Progenitor cell of endocrine pancreas (in vitro differentiated cells): ENCODE data around the gene MSANTD1. TPM values are rescaled to one million over a fixed set of nuclear protein-coding genes. Genes with fewer than 3 reads are reported as not detected.

Source experiments
- DNase-seq: peaks from one replicate; pipeline ENCODE4 v3.0.0; 2021; ENCODE audit warnings: low spot score; ENCODE audit not compliant: unreplicated experiment
- H3K27ac Mint-ChIP-seq: 2 replicates; pipeline ENCODE4 v1.8.0; 2021; ENCODE audit warnings: mild to moderate bottlenecking, moderate library complexity, mixed read lengths
- H3K27me3 Mint-ChIP-seq: 2 replicates; pipeline ENCODE4 v1.8.0; 2021; ENCODE audit warnings: mixed read lengths
- H3K36me3 Mint-ChIP-seq: 2 replicates; pipeline ENCODE4 v1.8.0; 2022; ENCODE audit warnings: mixed read lengths; ENCODE audit not compliant: insufficient read depth
- H3K4me1 Mint-ChIP-seq: 2 replicates; pipeline ENCODE4 v1.8.0; 2021; ENCODE audit warnings: low read depth, mixed read lengths
- H3K4me3 Mint-ChIP-seq: 2 replicates; pipeline ENCODE4 v1.8.0; 2021; ENCODE audit warnings: low read depth, mild to moderate bottlenecking, moderate library complexity, mixed read lengths
- H3K9me3 Mint-ChIP-seq: 2 replicates; pipeline ENCODE4 v1.8.0; 2021; ENCODE audit warnings: low read depth, mixed read lengths
- total RNA-seq: library from RNA; stranded (reverse); gene quantifications from 2 replicates; pipeline ENCODE4 v1.2.1, GENCODE V29; 2021
- TF ChIP-seq, protein P1 (sequence below): fragments of 200-600 bp; sonication (generic); IDR thresholded peaks from one replicate; pipeline ENCODE4 v1.5.0; 2021; ENCODE audit warnings: antibody characterized with exemption, mild to moderate bottlenecking; ENCODE audit not compliant: unreplicated experiment

Gene MSANTD1
- total RNA-seq, 1 donor from 2014 or later = 2.1 TPM

DNA sequence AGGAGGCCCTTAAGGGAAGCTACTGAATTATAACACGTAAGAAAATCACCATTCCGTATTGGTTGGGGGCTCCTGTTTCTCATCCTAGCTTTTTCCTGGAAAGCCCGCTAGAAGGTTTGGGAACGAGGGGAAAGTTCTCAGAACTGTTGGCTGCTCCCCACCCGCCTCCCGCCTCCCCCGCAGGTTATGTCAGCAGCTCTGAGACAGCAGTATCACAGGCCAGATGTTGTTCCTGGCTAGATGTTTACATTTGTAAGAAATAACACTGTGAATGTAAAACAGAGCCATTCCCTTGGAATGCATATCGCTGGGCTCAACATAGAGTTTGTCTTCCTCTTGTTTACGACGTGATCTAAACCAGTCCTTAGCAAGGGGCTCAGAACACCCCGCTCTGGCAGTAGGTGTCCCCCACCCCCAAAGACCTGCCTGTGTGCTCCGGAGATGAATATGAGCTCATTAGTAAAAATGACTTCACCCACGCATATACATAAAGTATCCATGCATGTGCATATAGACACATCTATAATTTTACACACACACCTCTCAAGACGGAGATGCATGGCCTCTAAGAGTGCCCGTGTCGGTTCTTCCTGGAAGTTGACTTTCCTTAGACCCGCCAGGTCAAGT, 6.9 kb upstream of the MSANTD1 start:
- no peaks in the 10 kb centered on the region for H3K27me3 Mint-ChIP-seq
- H3K4me3 Mint-ChIP-seq = no peak overlapping the region
- TF ChIP-seq, protein P1, sequence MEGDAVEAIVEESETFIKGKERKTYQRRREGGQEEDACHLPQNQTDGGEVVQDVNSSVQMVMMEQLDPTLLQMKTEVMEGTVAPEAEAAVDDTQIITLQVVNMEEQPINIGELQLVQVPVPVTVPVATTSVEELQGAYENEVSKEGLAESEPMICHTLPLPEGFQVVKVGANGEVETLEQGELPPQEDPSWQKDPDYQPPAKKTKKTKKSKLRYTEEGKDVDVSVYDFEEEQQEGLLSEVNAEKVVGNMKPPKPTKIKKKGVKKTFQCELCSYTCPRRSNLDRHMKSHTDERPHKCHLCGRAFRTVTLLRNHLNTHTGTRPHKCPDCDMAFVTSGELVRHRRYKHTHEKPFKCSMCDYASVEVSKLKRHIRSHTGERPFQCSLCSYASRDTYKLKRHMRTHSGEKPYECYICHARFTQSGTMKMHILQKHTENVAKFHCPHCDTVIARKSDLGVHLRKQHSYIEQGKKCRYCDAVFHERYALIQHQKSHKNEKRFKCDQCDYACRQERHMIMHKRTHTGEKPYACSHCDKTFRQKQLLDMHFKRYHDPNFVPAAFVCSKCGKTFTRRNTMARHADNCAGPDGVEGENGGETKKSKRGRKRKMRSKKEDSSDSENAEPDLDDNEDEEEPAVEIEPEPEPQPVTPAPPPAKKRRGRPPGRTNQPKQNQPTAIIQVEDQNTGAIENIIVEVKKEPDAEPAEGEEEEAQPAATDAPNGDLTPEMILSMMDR = no peak
- DNase-seq = no peak
- H3K27ac Mint-ChIP-seq = no peak overlapping the region
- H3K4me1 Mint-ChIP-seq = peaks cover 1% of the 10 kb centered on the region
- peaks cover 6% of the 10 kb centered on the region for H3K36me3 Mint-ChIP-seq
- no peaks in the 10 kb centered on the region for H3K9me3 Mint-ChIP-seq

DNA sequence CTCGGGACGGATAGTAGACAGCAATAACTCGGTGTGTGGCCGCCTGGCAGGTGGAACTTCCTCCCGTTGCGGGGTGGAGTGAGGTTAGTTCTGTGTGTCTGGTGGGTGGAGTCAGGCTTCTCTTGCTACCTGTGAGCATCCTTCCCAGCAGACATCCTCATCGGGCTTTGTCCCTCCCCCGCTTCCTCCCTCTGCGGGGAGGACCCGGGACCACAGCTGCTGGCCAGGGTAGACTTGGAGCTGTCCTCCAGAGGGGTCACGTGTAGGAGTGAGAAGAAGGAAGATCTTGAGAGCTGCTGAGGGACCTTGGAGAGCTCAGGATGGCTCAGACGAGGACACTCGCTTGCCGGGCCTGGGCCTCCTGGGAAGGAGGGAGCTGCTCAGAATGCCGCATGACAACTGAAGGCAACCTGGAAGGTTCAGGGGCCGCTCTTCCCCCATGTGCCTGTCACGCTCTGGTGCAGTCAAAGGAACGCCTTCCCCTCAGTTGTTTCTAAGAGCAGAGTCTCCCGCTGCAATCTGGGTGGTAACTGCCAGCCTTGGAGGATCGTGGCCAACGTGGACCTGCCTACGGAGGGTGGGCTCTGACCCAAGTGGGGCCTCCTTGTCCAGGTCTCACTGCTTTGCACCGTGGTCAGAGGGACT, 5.7 kb upstream of the MSANTD1 start:
- TF ChIP-seq, protein P1 = no peak
- H3K27ac Mint-ChIP-seq = no peak overlapping the region
- peaks cover 1% of the 10 kb centered on the region for H3K4me1 Mint-ChIP-seq
- no peaks in the 10 kb centered on the region for H3K9me3 Mint-ChIP-seq
- no peaks in the 10 kb centered on the region for H3K27me3 Mint-ChIP-seq
- peaks cover 6% of the 10 kb centered on the region for H3K36me3 Mint-ChIP-seq
- DNase-seq = no peak
- no peak overlapping the region for H3K4me3 Mint-ChIP-seq

DNA sequence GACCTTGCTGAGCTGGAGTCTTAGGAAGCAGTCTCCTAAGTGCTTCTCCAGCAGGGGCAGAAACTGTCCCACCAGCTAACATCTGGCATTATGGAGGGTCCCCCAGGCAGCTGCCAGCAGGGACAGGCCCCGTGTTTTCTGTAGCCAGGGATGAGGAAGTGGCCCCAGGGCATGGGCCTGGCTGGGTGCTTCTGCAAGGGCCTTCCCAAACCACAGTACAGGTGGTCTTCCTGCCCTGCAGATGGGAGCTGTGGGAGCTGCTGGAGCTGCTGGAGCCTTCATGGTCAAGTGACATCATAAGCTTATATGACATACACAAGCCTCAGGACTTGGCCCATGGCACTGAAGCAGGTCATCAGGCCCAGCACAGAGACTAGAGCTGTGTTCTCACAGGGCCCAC, 5.0 kb upstream of the MSANTD1 start:
- H3K4me3 Mint-ChIP-seq = no peak overlapping the region
- H3K27ac Mint-ChIP-seq = no peak overlapping the region
- H3K36me3 Mint-ChIP-seq = peaks cover 6% of the 10 kb centered on the region
- H3K9me3 Mint-ChIP-seq = no peaks in the 10 kb centered on the region
- no peaks in the 10 kb centered on the region for H3K27me3 Mint-ChIP-seq
- TF ChIP-seq, protein P1 = no peak
- no peak for DNase-seq
- no peaks in the 10 kb centered on the region for H3K4me1 Mint-ChIP-seq

DNA sequence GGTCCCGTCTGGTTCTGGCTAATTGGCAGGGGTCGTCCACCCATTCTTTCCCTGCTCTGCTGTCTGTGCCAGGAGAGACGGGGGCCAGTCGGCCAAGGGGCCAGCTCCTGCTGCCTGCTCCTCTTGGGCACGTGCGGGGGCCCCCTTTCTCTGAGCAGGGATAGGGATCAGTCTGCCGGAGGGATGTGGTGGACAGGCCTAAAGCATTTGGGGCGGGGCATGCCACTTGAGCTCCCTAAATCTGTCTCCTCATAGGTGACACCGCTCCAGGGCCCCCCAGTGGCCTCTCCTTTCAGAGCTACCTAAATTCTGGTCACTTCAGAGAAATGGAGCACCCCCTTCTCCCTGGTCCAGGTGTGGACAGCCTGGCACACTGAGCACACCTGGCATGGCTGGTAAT, 4.2 kb upstream of the MSANTD1 start:
- no peaks in the 10 kb centered on the region for H3K27me3 Mint-ChIP-seq
- no peak overlapping the region for H3K4me3 Mint-ChIP-seq
- no peaks in the 10 kb centered on the region for H3K9me3 Mint-ChIP-seq
- peaks cover 6% of the 10 kb centered on the region for H3K36me3 Mint-ChIP-seq
- no peak overlapping the region for H3K27ac Mint-ChIP-seq
- H3K4me1 Mint-ChIP-seq = no peaks in the 10 kb centered on the region
- TF ChIP-seq, protein P1 = no peak
- DNase-seq = no peak

DNA sequence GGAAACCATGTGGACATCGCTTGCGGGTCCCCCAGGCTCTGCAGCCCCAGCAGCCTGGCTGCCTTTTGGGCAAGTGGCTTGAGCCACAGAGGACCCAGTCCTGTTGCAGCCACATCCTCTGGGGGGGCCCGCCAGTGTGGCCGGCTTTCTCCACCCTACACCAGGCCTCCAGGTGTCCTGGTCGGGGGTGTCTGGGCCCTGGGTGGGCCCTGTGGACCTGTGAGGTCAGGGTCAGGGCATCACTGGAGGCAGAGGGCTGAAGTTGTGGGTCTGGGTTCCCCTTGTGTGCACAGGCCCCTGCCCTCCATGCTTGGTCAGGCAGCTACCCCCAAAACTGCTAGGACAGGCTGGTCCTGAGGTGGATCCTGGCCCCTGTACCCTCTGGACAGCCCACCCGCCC, 3.3 kb upstream of the MSANTD1 start:
- no peak for DNase-seq
- no peaks in the 10 kb centered on the region for H3K27me3 Mint-ChIP-seq
- no peak overlapping the region for H3K4me3 Mint-ChIP-seq
- TF ChIP-seq, protein P1 = no peak
- H3K27ac Mint-ChIP-seq = no peak overlapping the region
- peaks cover 3% of the 10 kb centered on the region for H3K4me1 Mint-ChIP-seq
- no peaks in the 10 kb centered on the region for H3K9me3 Mint-ChIP-seq
- H3K36me3 Mint-ChIP-seq = peaks cover 4% of the 10 kb centered on the region
